Thyroid gland (tissue), 4 donors: ENCODE data around the gene ZNRF1.

Source experiments
- CTCF ChIP-seq, 6 experiments: fragments of 200-600 bp in 3 of 6; fragments of 450-650 bp in 3 of 6; sonication (generic) in 3 of 6; IDR thresholded peaks; one replicate each; pipeline ENCODE4 v1.5.1; 2016 to 2019; ENCODE audit warnings: antibody characterized with exemption in 6 of 6, mild to moderate bottlenecking in 2 of 6, inconsistent platforms in 1 of 6, moderate library complexity in 1 of 6
- POLR2A ChIP-seq, 2 donors: fragments of 450-650 bp; IDR thresholded peaks; one replicate each; pipeline ENCODE4 v1.6.1; 2017; ENCODE audit warnings: antibody characterized with exemption in 2 of 2, mild to moderate bottlenecking in 2 of 2, moderate library complexity in 1 of 2

- TF ChIP-seq POLR2A (IDR thresholded peaks at IDR 0.05): no peak
- no peak for TF ChIP-seq CTCF (IDR thresholded peaks at IDR 0.05)
Observed at GRCh38 chr16:74991593-74992403, 7.0 kb upstream of the ZNRF1 start.
